GM12878 (cell line): Measurements from ENCODE around the gene WNT9B. TPM values are rescaled to one million over a fixed set of nuclear protein-coding genes. Genes with fewer than 3 reads are reported as not detected.

Experiments used
- ATAC-seq: fragments of 200-7000 bp; cut with Tn5 transposase; 3 replicates; pipeline ENCODE4 v1.9.1; 2020; ENCODE audit warnings: mild to moderate bottlenecking, moderate library complexity
- BruUV-seq: library from RNA; stranded (reverse); fragments of 400-500 nt; replicated peaks from 2 replicates; lab custom pipeline; 2021; lab: Mats Ljungman, UMichigan
- CTCF ChIA-PET: fragments of 300-600 bp; sonication (Branson Sonifier 250); formaldehyde crosslinking; extraction: SDS; loops from one replicate; lab custom pipeline; 2021; ENCODE audit warnings: inconsistent platforms; lab: Yijun Ruan, JAX
- POLR2A ChIA-PET: fragments of 350-600 bp; formaldehyde crosslinking; extraction: SDS; loops from one replicate; lab custom pipeline; 2021; ENCODE audit warnings: inconsistent platforms; lab: Charles Lee
- RAD21 ChIA-PET: fragments of 300-600 bp; sonication (Branson Sonifier 250); formaldehyde crosslinking; loops from one replicate; lab custom pipeline; 2023; ENCODE audit warnings: antibody characterized with exemption; ENCODE audit not compliant: unreplicated experiment; lab: Charles Lee
- SMC1A ChIA-PET: fragments of 300-600 bp; sonication (Branson Sonifier 250); formaldehyde crosslinking; loops from one replicate; lab custom pipeline; 2023; ENCODE audit not compliant: unreplicated experiment, uncharacterized antibody; lab: Charles Lee
- DNase-seq: peaks from one replicate; pipeline ENCODE4 v3.0.0-alpha.2; 2011; ENCODE audit warnings: low read depth, low spot score
- FAIRE-seq: peaks from 3 replicates; lab custom pipeline; 2011; peaks lifted over from hg19 to GRCh38; lab: Jason Lieb, UNC
- H2AFZ ChIP-seq: 2 replicates; pipeline ENCODE4 v1.6.0; 2011; ENCODE audit warnings: low read depth, low read length, control low read depth; ENCODE audit not compliant: control insufficient read depth
- H3K27ac ChIP-seq: 2 replicates; pipeline ENCODE4 v1.5.1; 2011; ENCODE audit warnings: control low read depth; ENCODE audit not compliant: control insufficient read depth, insufficient read depth
- H3K27me3 ChIP-seq, 2 experiments: replicated peaks in 1 of 2; 2 replicates each; pipeline versions ENCODE4 v1.6.0 to v1.6.1; 2011; ENCODE audit warnings: low read length in 1 of 2; ENCODE audit not compliant: control insufficient read depth in 2 of 2, insufficient read depth in 2 of 2
- H3K36me3 ChIP-seq, 2 experiments: 2 replicates each; pipeline ENCODE4 v1.5.1; 2011; ENCODE audit warnings: low read length in 1 of 2; ENCODE audit not compliant: control insufficient read depth in 2 of 2, insufficient read depth in 2 of 2
- H3K4me1 ChIP-seq: 2 replicates; pipeline ENCODE4 v1.6.1; 2011; ENCODE audit warnings: mild to moderate bottlenecking, low read length, moderate library complexity, mixed read lengths; ENCODE audit not compliant: control insufficient read depth, insufficient read depth
- H3K4me2 ChIP-seq: 2 replicates; pipeline ENCODE4 v1.6.0; 2011; ENCODE audit warnings: control low read depth; ENCODE audit not compliant: control insufficient read depth, insufficient read depth
- H3K4me3 ChIP-seq: fragments of 200-600 bp; sonication (generic); 2 replicates; pipeline ENCODE4 v1.5.1; 2016
- H3K79me2 ChIP-seq: 2 replicates; pipeline ENCODE4 v1.6.0; 2011; ENCODE audit warnings: low read length; ENCODE audit not compliant: control insufficient read depth, insufficient read depth
- H3K9ac ChIP-seq: 2 replicates; pipeline ENCODE4 v1.8.0; 2011; ENCODE audit warnings: low read length, control low read depth, mixed read lengths; ENCODE audit not compliant: control insufficient read depth, insufficient read depth
- H3K9me3 ChIP-seq: replicated peaks from 3 replicates; pipeline ENCODE4 v1.5.1; 2011; ENCODE audit warnings: mild to moderate bottlenecking, low read length; ENCODE audit not compliant: control insufficient read depth, insufficient read depth
- H4K20me1 ChIP-seq: 2 replicates; pipeline ENCODE4 v1.6.0; 2011; ENCODE audit not compliant: control insufficient read depth, insufficient read depth
- BHLHE40 ChIP-seq, 2 experiments: fragments of 450-650 bp in 1 of 2; IDR thresholded peaks; 2 replicates each; pipeline ENCODE4 v1.6.1; 2011 to 2017; ENCODE audit warnings: low read depth in 2 of 2, borderline replicate concordance in 1 of 2, improper control_type of control experiment in 1 of 2, low read length in 1 of 2, mild to moderate bottlenecking in 1 of 2
- CBX3 ChIP-seq: fragments of 200-600 bp; sonication (generic); IDR thresholded peaks from 2 replicates; pipeline ENCODE4 v1.6.1; 2016; ENCODE audit warnings: low read depth, borderline replicate concordance
- CREM ChIP-seq: IDR thresholded peaks from 2 replicates; pipeline ENCODE4 v1.6.1; 2014; ENCODE audit warnings: antibody characterized with exemption, low read depth
- CUX1 ChIP-seq: IDR thresholded peaks from 2 replicates; pipeline ENCODE4 v1.6.1; 2012; ENCODE audit warnings: improper control_type of control experiment, low read depth, low read length; ENCODE audit not compliant: insufficient replicate concordance
- HDAC6 ChIP-seq: fragments of 200-600 bp; sonication (generic); IDR thresholded peaks from one replicate; pipeline ENCODE4 v1.8.0; 2017; ENCODE audit warnings: antibody characterized with exemption; ENCODE audit not compliant: unreplicated experiment
- HDGF ChIP-seq: fragments of 450-650 bp; IDR thresholded peaks from 2 replicates; pipeline ENCODE4 v1.6.1; 2016; ENCODE audit warnings: antibody characterized with exemption
- MTA3 ChIP-seq: IDR thresholded peaks from 2 replicates; pipeline ENCODE4 v1.6.1; 2012; ENCODE audit warnings: low read length, inconsistent platforms, borderline replicate concordance
- PML ChIP-seq: IDR thresholded peaks from 2 replicates; pipeline ENCODE4 v1.6.1; 2012; ENCODE audit warnings: low read length, inconsistent platforms
- POLR2AphosphoS2 ChIP-seq: IDR thresholded peaks from 2 replicates; pipeline ENCODE4 v1.6.1; 2011; ENCODE audit warnings: low read depth, mild to moderate bottlenecking, low read length, improper control_type of control experiment, moderate library complexity
- SIX5 ChIP-seq: IDR thresholded peaks from 2 replicates; pipeline ENCODE4 v1.6.1; 2011; ENCODE audit warnings: mild to moderate bottlenecking, low read depth, low read length, moderate library complexity; ENCODE audit not compliant: severe bottlenecking
- SKIL ChIP-seq: fragments of 450-650 bp; IDR thresholded peaks from 2 replicates; pipeline ENCODE4 v1.6.1; 2017; ENCODE audit warnings: mild to moderate bottlenecking, low read depth, inconsistent platforms; ENCODE audit not compliant: poor library complexity, severe bottlenecking
- TCF12 ChIP-seq: IDR thresholded peaks from 2 replicates; pipeline ENCODE4 v1.6.1; 2011; ENCODE audit warnings: low read depth, mild to moderate bottlenecking, low read length
- ZNF217 ChIP-seq: fragments of 450-650 bp; IDR thresholded peaks from 2 replicates; pipeline ENCODE4 v1.6.1; 2017; ENCODE audit warnings: antibody characterized with exemption, mild to moderate bottlenecking
- ZSCAN29 ChIP-seq: fragments of 450-650 bp; IDR thresholded peaks from 2 replicates; pipeline ENCODE4 v1.6.1; 2017; ENCODE audit warnings: mild to moderate bottlenecking, moderate library complexity
- WGBS: methylation state at CpG from one replicate; pipeline ENCODE4 v1.1.6; 2016; ENCODE audit warnings: low lambda C conversion rate; ENCODE audit not compliant: insufficient replicate concordance, insufficient coverage; ENCODE audit errors: missing lambda C conversion rate; 5-methylcytosine and 5-hydroxymethylcytosine counted together
- in situ Hi-C: fragments of 300-500 bp; cut with MboI; formaldehyde crosslinking; loops from 9 replicates; pipeline ENCODE4 v1.14.3; 2018; ENCODE audit warnings: mixed read lengths
- intact Hi-C: fragments of 100-400 bp; cut with micrococcal nuclease; formaldehyde crosslinking; loops from one replicate; pipeline ENCODE4 v1.14.2; 2022; ENCODE audit not compliant: unreplicated experiment
- polyA plus RNA-seq, 11 experiments: library from polyadenylated mRNA; depleted of rRNA in 4 of 11; unstranded in 6 of 11; stranded (reverse) in 5 of 11; fragments of >200 nt; fragmentation: Nextera tagmentation in 4 of 11; fragmentation: Illumina TruSeq in 1 of 11; extraction: Ambion mirVana in 4 of 11; extraction: Trizol in 1 of 11; gene quantifications; 1 replicate in 1 of 11; 2 replicates in 10 of 11; pipeline versions ENCODE4 v1.2.1 to v1.2.3, GENCODE V29; 2011 to 2016; ENCODE audit warnings: inconsistent platforms in 2 of 11, missing spikeins in 2 of 11, low read depth in 1 of 11
- total RNA-seq, 4 experiments: library from RNA; depleted of rRNA in 3 of 4; stranded (reverse); fragments of >200 nt in 3 of 4; fragmentation: Illumina TruSeq in 1 of 4; extraction: Trizol in 1 of 4; gene quantifications; 2 replicates each; pipeline versions ENCODE4 v1.2.1 to v1.2.3, GENCODE V29; 2013 to 2021
- TF ChIP-seq, protein P1 (sequence below): fragments of 450-650 bp; IDR thresholded peaks from 2 replicates; pipeline ENCODE4 v1.6.1; 2016; ENCODE audit warnings: mild to moderate bottlenecking

The WNT9B gene
- total and polyA plus RNA-seq, 10 of the 15 experiments (the other 5 are each of a cell fraction or from before 2014, with no cell fraction given) = not detected

DNA sequence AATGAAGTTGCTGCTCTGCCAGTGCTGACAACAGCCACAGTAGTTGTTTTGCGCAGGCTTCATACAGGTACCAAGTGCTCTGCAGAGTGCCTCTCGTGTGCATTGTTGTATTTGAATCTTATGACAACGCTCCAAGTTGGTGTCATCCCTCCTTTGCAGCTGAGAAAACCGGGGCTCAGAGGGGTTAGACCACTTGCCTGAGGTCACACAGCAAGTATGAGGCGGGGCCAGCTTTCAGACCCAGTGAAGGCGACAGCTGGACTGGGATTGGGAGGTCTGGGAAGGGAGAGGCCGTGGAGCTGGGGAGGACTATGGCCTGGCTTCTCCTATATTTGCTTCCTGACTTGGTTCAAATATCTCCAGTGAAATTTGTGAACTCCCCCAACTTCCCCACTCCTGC, 33.2 kb downstream of the WNT9B start:
- SMC1A ChIA-PET = no interaction called here
- intact Hi-C loops = no loop called here

More for the DNA sequence above, 33.2 kb downstream of the WNT9B start:
- no peak for DNase-seq
- no peak overlapping the region for H3K4me3 ChIP-seq
- FAIRE-seq = no peak
- no peaks in the 10 kb centered on the region for H3K4me1 ChIP-seq
- CTCF ChIA-PET = no interaction called here
- no peaks in the 10 kb centered on the region; the same call in 1 of the 2 replicates for H4K20me1 ChIP-seq
- 21% methylated on average over 7 of the region's 7 CpGs for WGBS
- BruUV-seq = no TSS peak
- H3K27ac ChIP-seq = no peak overlapping the region
- TF ChIP-seq SIX5 = no peak
- TF ChIP-seq CUX1 = no peak
- TF ChIP-seq PML = no peak
- no peak for TF ChIP-seq CREM
- TF ChIP-seq ZSCAN29 = no peak
- no peak for TF ChIP-seq BHLHE40 (IDR thresholded peaks at IDR 0.05; ENCODE audit: borderline replicate concordance in 1 of 2, low read depth in 2 of 2, low read length in 1 of 2)
- no peak for TF ChIP-seq ZNF217
- no peak for TF ChIP-seq HDAC6
- TF ChIP-seq POLR2AphosphoS2 = no peak
- TF ChIP-seq HDGF = no peak
- TF ChIP-seq TCF12 = no peak
- no peak for TF ChIP-seq MTA3
- TF ChIP-seq, protein P1, sequence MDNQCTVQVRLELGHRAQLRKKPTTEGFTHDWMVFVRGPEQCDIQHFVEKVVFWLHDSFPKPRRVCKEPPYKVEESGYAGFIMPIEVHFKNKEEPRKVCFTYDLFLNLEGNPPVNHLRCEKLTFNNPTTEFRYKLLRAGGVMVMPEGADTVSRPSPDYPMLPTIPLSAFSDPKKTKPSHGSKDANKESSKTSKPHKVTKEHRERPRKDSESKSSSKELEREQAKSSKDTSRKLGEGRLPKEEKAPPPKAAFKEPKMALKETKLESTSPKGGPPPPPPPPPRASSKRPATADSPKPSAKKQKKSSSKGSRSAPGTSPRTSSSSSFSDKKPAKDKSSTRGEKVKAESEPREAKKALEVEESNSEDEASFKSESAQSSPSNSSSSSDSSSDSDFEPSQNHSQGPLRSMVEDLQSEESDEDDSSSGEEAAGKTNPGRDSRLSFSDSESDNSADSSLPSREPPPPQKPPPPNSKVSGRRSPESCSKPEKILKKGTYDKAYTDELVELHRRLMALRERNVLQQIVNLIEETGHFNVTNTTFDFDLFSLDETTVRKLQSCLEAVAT = no peak
- no peak for TF ChIP-seq SKIL
- TF ChIP-seq CBX3 = no peak
- H3K36me3 ChIP-seq = no peaks in the 10 kb centered on the region
- no peak overlapping the region for H2AFZ ChIP-seq
- H3K27me3 ChIP-seq = no peaks in the 10 kb centered on the region; a peak in 1 of 4 replicates
- H3K4me2 ChIP-seq = no peak overlapping the region
- ATAC-seq = no peak
- no peak overlapping the region for H3K9ac ChIP-seq
- no peaks in the 10 kb centered on the region for H3K79me2 ChIP-seq
- H3K9me3 ChIP-seq = no peaks in the 10 kb centered on the region
- in situ Hi-C loops = no loop called here
- POLR2A ChIA-PET = no interaction called here
- RAD21 ChIA-PET = no interaction called here
